ENCODE results near the gene SPPL2B. TPM values are rescaled to one million over a fixed set of nuclear protein-coding genes. Genes with fewer than 3 reads are reported as not detected.

The SPPL2B gene
- total RNA-seq, 1 experiment from 2014 or later = 56.0 TPM

DNA sequence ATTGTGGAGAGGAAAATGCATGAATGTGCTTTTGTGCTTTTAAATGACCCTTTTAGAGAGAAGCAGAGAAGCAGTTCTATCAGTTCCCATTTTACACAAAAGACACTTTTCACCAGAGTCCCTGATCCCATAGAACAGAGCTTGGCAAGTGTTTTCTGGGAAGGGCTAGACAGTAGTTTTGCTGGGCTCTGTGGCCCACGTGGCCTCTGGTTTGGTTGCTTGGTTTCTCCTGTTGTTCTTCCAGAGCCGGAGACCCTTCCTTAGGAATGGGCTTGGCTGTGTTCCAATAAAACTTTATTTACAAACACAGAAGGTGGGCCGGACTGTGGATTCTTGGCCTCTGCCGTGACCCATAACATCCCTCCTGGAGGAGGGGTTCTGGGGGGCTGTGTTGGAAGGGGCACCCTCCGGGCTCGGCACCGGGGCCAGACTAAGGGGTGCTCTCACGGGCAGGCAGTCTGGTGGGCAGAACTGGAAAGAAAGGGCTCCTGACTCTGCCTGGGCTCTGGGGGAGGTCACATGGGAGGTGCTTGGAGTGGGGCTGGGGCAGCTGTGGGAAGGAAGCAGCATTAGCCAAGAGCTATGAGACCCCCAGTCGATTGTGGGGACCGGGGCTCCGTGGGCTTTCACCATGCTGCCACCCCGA, 3.2 kb downstream of the SPPL2B start:
- no TSS peak for BruUV-seq (replicated peaks)
- intact Hi-C loops (cut with micrococcal nuclease; ENCODE audit: unreplicated experiment) = no loop called here
- Mint-ChIP-seq H3K4me3 (ENCODE audit: low read depth, unreplicated experiment) (peak overlapping the region; percentile 83), H3K4me1 (ENCODE audit: low read depth, unreplicated experiment) (peaks cover 26% of the 10 kb centered on the region), H3K27ac (ENCODE audit: unreplicated experiment) (no peak overlapping the region), H3K36me3 (ENCODE audit: insufficient read depth, unreplicated experiment) (peaks cover 36% of the 10 kb centered on the region), H3K27me3 (ENCODE audit: unreplicated experiment) (no peaks in the 10 kb centered on the region), H3K9me3 (ENCODE audit: low read depth, unreplicated experiment) (no peaks in the 10 kb centered on the region)
- CTCF ChIA-PET = no interaction called here
- TF ChIP-seq, protein P1, sequence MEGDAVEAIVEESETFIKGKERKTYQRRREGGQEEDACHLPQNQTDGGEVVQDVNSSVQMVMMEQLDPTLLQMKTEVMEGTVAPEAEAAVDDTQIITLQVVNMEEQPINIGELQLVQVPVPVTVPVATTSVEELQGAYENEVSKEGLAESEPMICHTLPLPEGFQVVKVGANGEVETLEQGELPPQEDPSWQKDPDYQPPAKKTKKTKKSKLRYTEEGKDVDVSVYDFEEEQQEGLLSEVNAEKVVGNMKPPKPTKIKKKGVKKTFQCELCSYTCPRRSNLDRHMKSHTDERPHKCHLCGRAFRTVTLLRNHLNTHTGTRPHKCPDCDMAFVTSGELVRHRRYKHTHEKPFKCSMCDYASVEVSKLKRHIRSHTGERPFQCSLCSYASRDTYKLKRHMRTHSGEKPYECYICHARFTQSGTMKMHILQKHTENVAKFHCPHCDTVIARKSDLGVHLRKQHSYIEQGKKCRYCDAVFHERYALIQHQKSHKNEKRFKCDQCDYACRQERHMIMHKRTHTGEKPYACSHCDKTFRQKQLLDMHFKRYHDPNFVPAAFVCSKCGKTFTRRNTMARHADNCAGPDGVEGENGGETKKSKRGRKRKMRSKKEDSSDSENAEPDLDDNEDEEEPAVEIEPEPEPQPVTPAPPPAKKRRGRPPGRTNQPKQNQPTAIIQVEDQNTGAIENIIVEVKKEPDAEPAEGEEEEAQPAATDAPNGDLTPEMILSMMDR (IDR thresholded peaks at IDR 0.05; ENCODE audit: unreplicated experiment) = no peak
- DNase-seq = no peak

DNA sequence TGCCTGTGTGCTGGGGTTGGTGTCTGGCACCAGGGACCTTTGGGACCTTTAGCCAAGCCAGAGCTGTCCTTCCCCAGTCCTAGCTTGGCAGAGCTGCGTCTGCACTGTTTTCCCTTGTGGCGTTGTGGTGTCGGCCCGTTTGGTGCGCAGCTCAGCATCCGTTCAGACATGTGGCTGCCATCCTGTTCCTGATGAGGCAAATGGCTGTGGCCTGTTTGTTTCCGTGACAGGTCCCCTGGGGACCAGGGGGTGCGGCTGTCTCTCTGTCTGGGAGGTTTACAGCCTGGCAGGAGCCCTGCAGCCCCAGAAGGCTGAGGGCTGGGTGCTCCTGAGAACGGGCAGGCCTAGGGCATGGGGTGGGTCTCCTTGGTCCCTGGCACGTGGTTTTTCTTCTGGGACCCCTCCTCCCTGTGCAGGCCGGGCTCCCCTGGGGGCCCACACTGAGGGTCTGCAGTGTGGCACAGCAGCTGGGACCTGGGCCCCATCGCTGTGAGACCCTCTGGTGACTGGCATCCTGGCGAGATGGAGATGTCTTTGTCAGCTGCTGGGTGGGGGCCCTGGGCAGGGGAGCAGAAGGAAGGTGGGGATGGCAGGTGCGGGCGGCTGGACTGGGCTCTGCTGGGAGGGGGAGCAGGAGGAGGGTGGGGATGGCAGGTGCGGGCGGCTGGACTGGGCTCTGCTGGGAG, 4.0 kb downstream of the SPPL2B start:
- Mint-ChIP-seq H3K4me1 (ENCODE audit: low read depth, unreplicated experiment) (peaks cover 26% of the 10 kb centered on the region), H3K4me3 (ENCODE audit: low read depth, unreplicated experiment) (no peak overlapping the region), H3K27me3 (ENCODE audit: unreplicated experiment) (no peaks in the 10 kb centered on the region), H3K36me3 (ENCODE audit: insufficient read depth, unreplicated experiment) (peaks cover 35% of the 10 kb centered on the region), H3K9me3 (ENCODE audit: low read depth, unreplicated experiment) (no peaks in the 10 kb centered on the region), H3K27ac (ENCODE audit: unreplicated experiment) (no peak overlapping the region)
- CTCF ChIA-PET = no interaction called here
- TF ChIP-seq, protein P1 (IDR thresholded peaks at IDR 0.05; ENCODE audit: unreplicated experiment) = no peak
- BruUV-seq (replicated peaks) = no TSS peak
- intact Hi-C loops (cut with micrococcal nuclease; ENCODE audit: unreplicated experiment) = no loop called here
- DNase-seq = no peak

DNA sequence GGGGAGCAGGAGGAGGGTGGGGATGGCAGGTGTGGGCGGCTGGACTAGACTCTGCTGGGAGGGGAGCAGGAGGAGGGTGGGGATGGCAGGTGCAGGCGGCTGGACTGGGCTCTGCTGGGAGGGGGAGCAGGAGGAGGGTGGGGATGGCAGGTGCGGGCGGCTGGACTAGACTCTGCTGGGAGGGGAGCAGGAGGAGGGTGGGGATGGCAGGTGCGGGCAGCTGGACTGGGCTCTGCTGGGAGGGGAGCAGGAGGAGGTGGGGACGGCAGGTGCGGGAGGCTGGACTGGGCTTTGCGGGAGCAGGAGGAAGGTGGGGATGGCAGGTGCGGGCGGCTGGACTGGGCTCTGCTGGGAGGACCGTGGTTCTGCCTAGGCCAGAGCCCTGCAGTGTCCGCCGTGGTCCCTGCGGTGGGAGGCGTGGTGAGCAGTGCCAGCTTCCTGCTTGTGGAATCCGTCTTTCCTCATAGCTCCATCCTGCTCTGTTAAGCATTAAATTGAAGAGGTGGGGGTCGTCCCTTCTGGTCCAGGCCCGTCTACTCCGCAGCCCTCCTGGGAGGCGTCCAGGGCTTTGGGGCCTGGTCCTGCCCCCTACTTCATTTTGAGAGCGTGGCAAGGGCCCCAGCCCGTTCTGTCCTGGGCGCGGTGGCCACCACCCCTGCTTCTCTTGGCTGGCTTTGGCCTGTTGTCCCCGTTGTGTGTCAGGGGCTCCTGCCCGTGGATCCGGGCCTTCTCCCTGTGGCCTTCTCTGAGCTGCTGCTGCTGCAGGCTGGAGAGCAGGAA, 4.7 kb downstream of the SPPL2B start:
- Mint-ChIP-seq H3K4me3 (ENCODE audit: low read depth, unreplicated experiment) (no peak overlapping the region), H3K36me3 (ENCODE audit: insufficient read depth, unreplicated experiment) (peaks cover 31% of the 10 kb centered on the region), H3K4me1 (ENCODE audit: low read depth, unreplicated experiment) (peaks cover 26% of the 10 kb centered on the region), H3K9me3 (ENCODE audit: low read depth, unreplicated experiment) (no peaks in the 10 kb centered on the region), H3K27ac (ENCODE audit: unreplicated experiment) (no peak overlapping the region), H3K27me3 (ENCODE audit: unreplicated experiment) (no peaks in the 10 kb centered on the region)
- no TSS peak for BruUV-seq (replicated peaks)
- no peak for DNase-seq
- CTCF ChIA-PET = no interaction called here
- intact Hi-C loops (cut with micrococcal nuclease; ENCODE audit: unreplicated experiment) = no loop called here
- TF ChIP-seq, protein P1 (IDR thresholded peaks at IDR 0.05; ENCODE audit: unreplicated experiment) = no peak

- intact Hi-C loops (cut with micrococcal nuclease; ENCODE audit: unreplicated experiment) = no loop called here
- TF ChIP-seq, protein P1 (IDR thresholded peaks at IDR 0.05; ENCODE audit: unreplicated experiment) = no peak
- no peak overlapping the region for H3K27ac Mint-ChIP-seq (ENCODE audit: unreplicated experiment)
- H3K36me3 Mint-ChIP-seq (ENCODE audit: insufficient read depth, unreplicated experiment) = peaks cover 25% of the 10 kb centered on the region
- no TSS peak for BruUV-seq (replicated peaks)
- CTCF ChIA-PET = no interaction called here
- no peaks in the 10 kb centered on the region for H3K9me3 Mint-ChIP-seq (ENCODE audit: low read depth, unreplicated experiment)
- peaks cover 26% of the 10 kb centered on the region for H3K4me1 Mint-ChIP-seq (ENCODE audit: low read depth, unreplicated experiment)
- DNase-seq = no peak
- no peaks in the 10 kb centered on the region for H3K27me3 Mint-ChIP-seq (ENCODE audit: unreplicated experiment)
- no peak overlapping the region for H3K4me3 Mint-ChIP-seq (ENCODE audit: low read depth, unreplicated experiment)
Observed at GRCh38 chr19:2333807-2334211, 5.3 kb downstream of the SPPL2B start.
